ENCODE results near the gene CYP1B1. TPM values are rescaled to one million over a fixed set of nuclear protein-coding genes. Genes with fewer than 3 reads are reported as not detected.

Gene CYP1B1
- total RNA-seq (2012; rRNA removed) (1.1 and 1.9 TPM in 2 replicates), polyA plus RNA-seq (2012; rRNA removed) (0.65 and 0.77 TPM in 2 replicates), Bru-seq, nascent RNA (percentile 41 among the genes with signal in this experiment), BruChase-seq, experiment 1, labeled RNA remaining after a 6-hour chase (percentile 66 among the genes with signal in this experiment), BruChase-seq, experiment 2, labeled RNA remaining after a 2-hour chase (percentile 64 among the genes with signal in this experiment)
- 0.69 and 1.8 TPM in 2 replicates for polyA plus RNA-seq (2012; cell fraction: cytosol; rRNA removed)
- 1.5 and 2.4 TPM in 2 replicates for polyA plus RNA-seq (2012; cell fraction: nucleus; rRNA removed; ENCODE audit: low replicate concordance)
- long read RNA-seq, full-length matches to known transcripts = 49 of 66 reads
- long read RNA-seq, partial matches to known transcripts = 12 of 66 reads
- long read RNA-seq, other reads (novel, unspliced or antisense) = 5 of 66 reads

GRCh38 chr2:38075507-38076151 is at the start of gene CYP1B1:
CYP1B1 (minus strand) TSS chr2:38076151; CDS start chr2:38075388, 763 bp downstream.
- Histone ChIP-seq H3K4me1 (ENCODE audit: control insufficient read depth, insufficient read depth, low read length) (no peaks in the 10 kb centered on the region), H3K56ac (ENCODE audit: extremely low read depth, insufficient read depth, low read length) (no peak within 1 kb of the TSS; the same call in 1 of the 2 replicates), H3K9me1 (ENCODE audit: insufficient read depth, low read length) (peaks cover 4% of the 10 kb centered on the region; the same call in 1 of the 2 replicates), H3K23ac (ENCODE audit: low read depth, low read length) (no peak within 1 kb of the TSS; the same call in 1 of the 2 replicates), H3K36me3 (ENCODE audit: control insufficient read depth, insufficient read depth, low read length) (peaks cover 3% of the 10 kb centered on the region; the same call in 1 of the 2 replicates), H3K18ac (ENCODE audit: low read depth, low read length) (peak within 1 kb of the TSS; percentile 38; the same call in 1 of the 2 replicates), H3K14ac (replicated peaks; ENCODE audit: low read depth, low read length) (0 out of 2 replicates have a peak within 1 kb of the TSS, but pooled peaks have one; percentile 52), H2AK5ac (ENCODE audit: low read depth, low read length) (0 out of 2 replicates have a peak within 1 kb of the TSS, but pooled peaks have one; percentile 64), H2AK9ac (replicated peaks; ENCODE audit: low read depth, low read length, poor library complexity) (peak within 1 kb of the TSS; percentile 73), H3K27ac (ENCODE audit: insufficient read depth, low read length) (peak within 1 kb of the TSS; percentile 57), H4K20me1 (ENCODE audit: insufficient read depth, low read length) (no peaks in the 10 kb centered on the region), H3K79me1 (ENCODE audit: low read depth in 1 of 2, low read length in 2 of 2) (no peaks in the 10 kb centered on the region), H3K9ac (ENCODE audit: low read depth, low read length) (peak within 1 kb of the TSS; percentile 49), H2AFZ (replicated peaks; ENCODE audit: low read length, poor library complexity) (peak within 1 kb of the TSS; percentile 88), H4K5ac (ENCODE audit: low read depth, low read length) (no peak within 1 kb of the TSS; the same call in 1 of the 2 replicates), H3K4me3 (ENCODE audit: insufficient read depth, low read depth, low read length) (peak within 1 kb of the TSS; percentile 35), H3K27me3 (ENCODE audit: control insufficient read depth, insufficient read depth, low read length) (peaks cover 30% of the 10 kb centered on the region), H2BK120ac (ENCODE audit: low read depth, low read length) (peak within 1 kb of the TSS; percentile 77), H3K4ac (ENCODE audit: low read depth, low read length) (peak within 1 kb of the TSS; percentile 62), H2BK15ac (ENCODE audit: low read depth, low read length) (no peak within 1 kb of the TSS; the same call in 2 of the 3 replicates), H2BK20ac (ENCODE audit: low read depth, low read length) (no peak within 1 kb of the TSS; the same call in none of the 2 replicates), H4K8ac (ENCODE audit: low read depth in 2 of 2, low read length in 2 of 2) (peak within 1 kb of the TSS; percentile 23 to 44; a peak in 2 of 4 replicates), H3K4me2 (ENCODE audit: low read depth, low read length) (peak within 1 kb of the TSS; percentile 80), H3K9me3 (ENCODE audit: control insufficient read depth, insufficient read depth, low read length) (peaks cover 21% of the 10 kb centered on the region), H2BK5ac (ENCODE audit: low read depth, low read length, poor library complexity, severe bottlenecking) (no peak within 1 kb of the TSS), H4K91ac (ENCODE audit: insufficient read depth, low read depth, low read length) (peak within 1 kb of the TSS; percentile 81)
- TSS peak; percentile 70 for BruUV-seq (replicated peaks)
- ChIA-PET CTCF (interaction anchor here (0.7 to 1.5 kb wide), 4 partner anchors 25 to 680 kb away, joined by 3 to 4 read pairs (median 3); no protein-coding TSS in a partner anchor), POLR2A (ENCODE audit: unreplicated experiment) (no interaction called here)
- DNase-seq (no peak), ATAC-seq (ENCODE audit: low read depth) (no peak)
- intact Hi-C loops (cut with micrococcal nuclease) = loop anchor here (1.0 to 5.0 kb wide), 5 partner anchors 42 to 199 kb away; no protein-coding TSS in a partner anchor
- 19% methylated on average over 22 of the region's 46 CpGs; no CpG with 5 or more reads in 1 of the 2 experiments for WGBS, 2 experiments (ENCODE audit: extremely low coverage in 2 of 2, insufficient read length in 1 of 2)
- dilution Hi-C loops (cut with HindIII; ENCODE audit: low sequenced_read_pairs, unreplicated experiment) = no loop called here
- in situ Hi-C loops (cut with MboI; ENCODE audit: low sequenced_read_pairs) = loop anchor here (10.0 kb wide), 1 partner anchor 199 kb away; no protein-coding TSS in a partner anchor
- TF ChIP-seq BHLHE40 (IDR thresholded peaks at IDR 0.05; ENCODE audit: low read depth, low read length) = no peak
- no peak for TF ChIP-seq USF2 (IDR thresholded peaks at IDR 0.05; ENCODE audit: low read depth, low read length)
- TF ChIP-seq RFX5 (IDR thresholded peaks at IDR 0.05; ENCODE audit: low read depth, low read length) = no peak
- no peak for TF ChIP-seq SMC3 (IDR thresholded peaks at IDR 0.05; ENCODE audit: low read depth, low read length)
- TF ChIP-seq CTCF (conservative IDR thresholded peaks at IDR 0.05; ENCODE audit: low read depth, low read length) = no peak
- TF ChIP-seq NFE2L2 (IDR thresholded peaks at IDR 0.05; ENCODE audit: low read depth, low read length) = no peak
- TF ChIP-seq MAFK (IDR thresholded peaks at IDR 0.05; ENCODE audit: low read depth, low read length) = no peak
- TF ChIP-seq MXI1 (IDR thresholded peaks at IDR 0.05; ENCODE audit: borderline replicate concordance, low read depth, low read length) = no peak
- TF ChIP-seq MAZ (IDR thresholded peaks at IDR 0.05; ENCODE audit: borderline replicate concordance, low read depth, low read length) = no peak
- TF ChIP-seq CEBPB (IDR thresholded peaks at IDR 0.05; ENCODE audit: low read depth, low read length) = no peak
- no peak for TF ChIP-seq RAD21 (IDR thresholded peaks at IDR 0.05; ENCODE audit: low read length)
- TF ChIP-seq RCOR1 (IDR thresholded peaks at IDR 0.05; ENCODE audit: insufficient replicate concordance, low read length) = no peak

Data from IMR-90 (cell line).